GM19240 (cell line): ENCODE data around the gene GALNT16.

Experiments
- DNase-seq: peaks from one replicate; pipeline ENCODE4 v3.0.0; 2011; ENCODE audit warnings: low spot score; ENCODE audit not compliant: insufficient read length

GALNT16 gene

DNA sequence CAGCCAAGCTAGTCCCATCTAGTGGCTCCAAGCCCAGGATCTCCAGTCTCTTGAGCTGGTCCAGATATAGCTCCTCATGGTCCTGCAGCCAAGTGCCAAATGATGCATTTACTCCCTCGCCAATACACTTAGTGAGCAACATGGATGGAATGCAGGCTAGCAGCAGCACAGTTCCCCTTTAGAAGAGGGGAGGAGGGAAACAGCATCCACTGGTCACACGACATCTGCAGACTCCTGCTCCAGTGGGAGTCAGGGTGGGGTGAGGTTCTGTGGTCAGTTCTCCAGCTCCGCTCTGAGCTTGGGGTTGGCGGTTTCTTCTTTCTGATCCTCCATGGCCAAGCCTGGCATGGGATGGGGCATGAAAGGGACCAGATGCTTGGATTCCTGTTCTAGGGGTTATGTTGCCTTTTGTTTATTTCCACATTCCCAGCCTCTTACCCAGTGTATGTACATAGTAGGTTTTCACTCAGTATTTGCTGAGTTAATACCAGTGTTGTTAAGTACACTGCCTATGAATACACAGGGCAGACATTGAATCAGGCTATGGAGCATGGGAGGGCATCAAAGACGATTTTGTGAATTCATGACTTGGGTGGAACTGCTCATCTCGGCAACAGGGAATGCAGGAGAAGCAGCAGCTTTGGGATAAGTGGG lies 57.3 kb downstream of the GALNT16 start:
- no peak for DNase-seq

GRCh38 chr14:69317780-69318179 lies 57.8 kb downstream of the GALNT16 start:
- no peak for DNase-seq

DNA sequence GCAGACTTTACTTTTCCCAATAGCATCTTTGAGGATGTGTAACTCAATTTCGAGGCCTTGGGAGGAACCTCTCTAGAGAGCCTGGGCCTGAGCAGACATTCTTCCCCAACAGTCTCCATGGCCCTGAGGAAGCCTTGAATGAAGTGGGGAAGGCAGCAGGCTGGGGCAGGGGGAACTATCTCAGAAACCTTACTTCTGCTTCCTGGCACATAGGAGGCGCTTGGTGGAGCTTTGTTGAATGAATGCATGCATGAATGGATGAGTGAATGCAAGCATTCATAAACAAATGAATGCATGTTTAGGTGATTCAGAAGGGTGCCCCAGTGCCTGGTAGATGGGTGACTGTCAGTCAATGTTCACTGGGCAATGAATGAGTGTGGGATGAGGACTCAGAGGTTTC lies 58.3 kb downstream of the GALNT16 start:
- DNase-seq, result no peak

DNA sequence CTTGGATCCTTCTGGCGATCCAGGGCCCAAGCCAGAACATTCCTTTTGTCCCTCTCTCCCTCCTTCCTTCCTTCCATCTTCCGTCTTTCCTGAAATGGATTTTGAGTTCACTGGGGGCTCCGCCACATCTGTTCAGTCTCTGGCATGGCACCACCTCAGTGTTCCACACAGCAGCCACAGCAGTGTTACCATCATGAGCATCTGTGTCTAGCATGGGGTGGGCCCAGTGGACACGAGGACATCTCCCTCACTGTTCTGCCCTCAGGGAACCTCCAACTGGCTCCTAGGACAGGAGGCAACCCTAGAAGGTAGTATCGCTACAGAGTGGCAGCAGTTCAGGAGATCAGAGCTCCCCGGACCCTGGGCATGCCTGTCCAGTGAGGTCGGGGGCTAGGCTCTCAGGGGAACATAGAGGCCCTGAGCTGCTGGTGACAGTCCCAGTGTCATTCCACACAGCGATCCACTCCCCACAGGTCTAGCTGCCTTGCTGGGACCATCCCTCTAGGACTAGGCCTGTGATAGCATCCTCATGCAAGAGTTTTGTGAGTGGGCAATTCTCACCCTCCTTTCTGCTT lies 59.0 kb downstream of the GALNT16 start:
- DNase-seq, result no peak

- DNase-seq, result no peak
Observed at GRCh38 chr14:69319911-69320310, 60.0 kb downstream of the GALNT16 start.

GRCh38 chr14:69320581-69321365 lies 60.8 kb downstream of the GALNT16 start:
- no peak for DNase-seq

- DNase-seq, result no peak
Observed at GRCh38 chr14:69321601-69322330, 61.8 kb downstream of the GALNT16 start.

- no peak for DNase-seq
Observed at GRCh38 chr14:69323266-69323998, 63.5 kb downstream of the GALNT16 start.

DNA sequence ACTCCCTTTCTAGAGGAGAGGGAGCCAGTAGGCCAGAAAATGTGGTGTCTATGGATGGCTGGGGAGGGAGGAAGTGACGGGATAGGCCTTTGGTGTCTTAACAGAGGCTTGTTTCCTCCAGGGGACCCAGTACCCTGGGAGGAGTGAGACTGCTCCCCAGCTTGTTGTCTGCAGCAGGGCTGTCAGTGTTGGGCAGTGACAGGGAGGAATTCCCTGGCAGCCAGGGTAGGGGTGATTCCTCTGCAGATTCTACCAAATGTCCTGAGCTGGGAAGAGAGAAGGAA lies 64.0 kb downstream of the GALNT16 start:
- DNase-seq, result no peak

DNA sequence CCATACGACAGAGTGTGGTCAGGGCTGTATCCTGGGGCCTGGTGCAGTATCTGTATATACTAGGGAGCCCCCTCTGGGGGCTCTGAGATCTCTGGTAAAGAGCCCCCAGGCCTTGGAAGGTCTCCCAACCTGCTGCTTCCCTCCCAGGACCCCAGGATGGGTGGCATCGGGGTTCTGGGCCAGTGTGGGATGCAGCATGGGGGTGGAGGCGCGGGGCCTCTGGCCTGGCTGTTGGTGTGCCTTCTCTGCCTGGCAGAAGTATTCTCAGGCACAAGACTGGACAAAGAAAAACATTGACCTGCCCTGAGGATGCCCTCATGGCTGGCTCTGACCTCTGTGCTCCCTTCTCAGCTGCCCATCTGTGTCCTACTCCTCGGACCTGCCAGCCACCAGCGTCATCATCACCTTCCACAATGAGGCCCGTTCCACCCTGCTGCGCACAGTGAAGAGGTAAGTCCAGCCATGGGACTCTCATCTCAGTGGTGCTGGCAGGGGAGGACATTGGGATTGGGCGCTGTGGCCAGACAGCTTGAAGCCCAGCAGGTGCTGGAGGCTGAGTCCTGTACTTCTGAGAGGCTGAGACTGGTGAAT lies 64.5 kb downstream of the GALNT16 start:
- no peak for DNase-seq

GRCh38 chr14:69325086-69325485 lies 65.1 kb downstream of the GALNT16 start:
- DNase-seq, result no peak

- no peak for DNase-seq
Observed at GRCh38 chr14:69325646-69326265, 65.8 kb downstream of the GALNT16 start.

DNA sequence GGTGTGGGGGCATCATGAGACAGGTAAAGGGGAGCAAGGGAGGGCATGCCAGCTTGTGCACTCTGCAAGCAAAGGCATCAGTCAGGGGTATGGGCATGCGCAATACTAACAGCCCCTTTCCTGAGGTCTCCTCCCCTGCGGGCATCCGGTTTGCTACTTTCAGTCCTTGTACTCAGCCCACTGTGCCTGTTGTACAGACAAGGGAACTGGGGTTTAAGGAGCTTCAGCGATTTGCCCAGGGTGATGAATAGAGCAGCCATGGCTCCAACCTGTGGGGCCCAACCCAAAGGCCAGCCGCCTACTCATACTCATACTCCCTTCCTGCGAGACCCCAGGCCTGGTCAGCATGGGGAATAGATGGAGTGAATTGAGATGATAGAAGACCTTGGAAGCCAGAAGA lies 66.7 kb downstream of the GALNT16 start:
- no peak for DNase-seq

DNA sequence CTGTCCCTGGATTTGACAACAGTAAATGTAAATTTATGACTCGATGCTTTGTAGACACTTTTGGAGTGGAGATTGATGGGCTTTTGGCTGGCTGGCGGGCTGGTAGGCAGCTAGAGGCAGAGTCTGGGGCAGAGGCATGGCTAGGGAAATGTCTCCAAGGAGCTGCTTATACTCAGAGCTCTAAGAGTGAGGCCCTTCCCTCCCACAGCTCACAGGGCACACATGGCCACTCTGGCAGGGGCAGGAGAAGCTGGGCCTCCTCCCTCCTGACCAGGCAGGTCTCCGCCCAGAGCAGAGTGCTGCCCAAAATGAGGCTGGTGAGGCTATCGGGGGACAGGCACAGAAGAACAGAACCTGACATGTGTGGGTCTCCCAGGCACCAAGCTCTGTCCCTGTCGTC lies 67.5 kb downstream of the GALNT16 start:
- no peak for DNase-seq

- no peak for DNase-seq
Observed at GRCh38 chr14:69328317-69328716, 68.4 kb downstream of the GALNT16 start.

- no peak for DNase-seq
Observed at GRCh38 chr14:69328765-69329164, 68.8 kb downstream of the GALNT16 start.

- no peak for DNase-seq
Observed at GRCh38 chr14:69331206-69331605, 71.2 kb downstream of the GALNT16 start.

- no peak for DNase-seq
Observed at GRCh38 chr14:69332782-69333395, 72.9 kb downstream of the GALNT16 start.

DNA sequence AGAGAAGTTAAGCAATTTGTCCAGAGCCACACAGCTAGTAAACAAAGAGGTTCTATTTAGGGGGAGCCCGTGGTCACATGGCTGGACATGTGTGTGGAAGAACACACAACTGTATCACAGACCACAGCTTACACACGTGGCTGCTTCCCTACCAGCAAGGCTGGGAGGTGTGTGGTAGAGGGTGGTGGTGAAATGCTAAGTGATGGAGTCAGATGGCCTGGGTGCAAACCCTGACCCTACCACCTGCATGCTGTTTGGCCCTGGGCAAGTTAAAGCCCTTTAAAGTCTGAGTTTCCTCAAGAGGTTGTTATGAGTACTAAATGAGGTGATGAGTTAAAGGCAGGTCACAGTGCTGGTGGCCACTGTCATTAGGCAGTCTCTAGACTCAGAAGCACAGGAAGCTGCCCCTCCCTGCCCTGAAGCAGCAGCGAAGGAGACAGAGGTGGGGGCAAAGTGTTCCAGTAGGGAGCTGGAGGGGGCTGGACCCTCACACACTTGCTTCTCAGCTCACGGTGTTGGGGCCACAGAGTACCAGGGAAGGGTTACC lies 73.9 kb downstream of the GALNT16 start:
- no peak for DNase-seq

DNA sequence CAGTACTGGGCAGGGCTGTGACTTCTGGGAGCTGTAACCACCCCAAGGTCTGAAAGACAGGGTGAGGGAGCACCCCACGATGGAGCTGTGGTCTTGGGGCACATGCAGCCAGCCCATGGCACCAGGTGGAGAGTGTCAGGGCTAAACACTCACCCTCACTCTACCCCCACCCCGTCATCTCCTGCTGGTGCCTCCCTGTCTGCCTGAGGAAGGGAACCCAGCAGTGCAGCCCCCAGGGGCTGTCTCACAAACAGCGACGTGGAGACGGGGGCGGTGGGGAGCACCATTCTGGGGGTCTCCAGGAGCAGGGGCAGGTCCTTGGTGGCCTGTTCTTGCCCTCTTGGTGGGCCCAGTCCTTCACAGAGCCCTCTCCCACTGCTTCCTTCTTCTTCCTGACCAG lies 74.6 kb downstream of the GALNT16 start:
- no peak for DNase-seq
